WTC11 (cell line): ENCODE results near the gene UBE2M.

Source experiments
- SOX15 ChIP-seq: fragments of 250-450 bp; sonication (Bioruptor Pico); IDR thresholded peaks from 2 replicates; pipeline ENCODE4 v1.9.0; 2021; ENCODE audit warnings: mild to moderate bottlenecking
- TEAD1 ChIP-seq: sonication (generic); formaldehyde crosslinking; IDR thresholded peaks from 2 replicates; pipeline ENCODE4 v1.8.0; 2022; ENCODE audit warnings: mild to moderate bottlenecking, missing genetic modification reagents
- TF ChIP-seq, protein P1 (sequence below): fragments of 200-600 bp; IDR thresholded peaks from 2 replicates; pipeline ENCODE4 v1.8.0; 2022; ENCODE audit warnings: antibody characterized with exemption

DNA sequence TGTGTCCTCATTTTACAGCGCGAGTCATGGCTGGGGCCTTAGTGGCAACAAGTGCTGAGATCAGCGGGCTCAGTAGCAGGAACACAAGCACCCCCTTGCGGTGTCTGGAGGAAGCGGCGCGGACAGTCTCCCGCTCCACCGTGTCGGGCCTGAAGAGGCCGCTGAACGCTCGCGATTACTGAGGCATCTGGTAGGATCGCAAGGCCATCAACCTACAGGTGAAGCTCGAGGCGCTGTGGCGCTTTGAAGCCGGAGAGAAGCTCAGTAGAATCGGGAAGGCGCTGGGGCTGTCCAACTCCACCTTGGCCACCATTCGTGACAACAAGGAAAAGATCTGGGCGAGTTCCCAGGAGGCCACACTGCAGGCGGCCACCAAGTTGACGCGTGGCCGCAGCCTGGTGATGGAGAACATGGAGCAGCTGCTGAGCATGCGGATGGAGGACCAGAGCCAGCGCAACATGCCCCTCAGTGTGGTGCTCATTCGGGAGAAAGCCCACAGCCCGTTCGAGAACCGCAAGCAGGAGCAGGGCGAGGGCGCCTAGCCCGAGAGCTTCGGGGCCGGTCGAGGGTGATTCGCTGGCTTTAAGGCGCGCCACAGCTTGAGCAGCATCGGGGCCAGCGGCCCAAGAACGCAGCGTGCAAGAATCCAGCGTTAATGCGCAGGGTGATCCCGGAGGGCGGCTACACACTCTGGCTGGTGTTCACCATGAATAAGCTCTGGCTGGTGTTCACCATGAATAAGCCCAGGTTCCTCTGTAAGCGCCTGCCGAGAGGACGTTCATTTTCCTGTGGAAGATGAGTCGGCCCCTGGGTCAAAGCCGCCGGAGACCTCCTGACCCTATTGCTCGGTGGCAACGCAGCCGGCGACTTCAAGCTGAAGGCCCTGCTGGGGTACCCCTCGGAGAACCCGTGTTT lies 23.1 kb upstream of the UBE2M start:
- TF ChIP-seq TEAD1 (CRISPR knock-in tag) (0 out of 2 replicates have a peak, but pooled peaks have one; percentile 36), SOX15 (CRISPR knock-in tag) (no peak)
- TF ChIP-seq, protein P1, sequence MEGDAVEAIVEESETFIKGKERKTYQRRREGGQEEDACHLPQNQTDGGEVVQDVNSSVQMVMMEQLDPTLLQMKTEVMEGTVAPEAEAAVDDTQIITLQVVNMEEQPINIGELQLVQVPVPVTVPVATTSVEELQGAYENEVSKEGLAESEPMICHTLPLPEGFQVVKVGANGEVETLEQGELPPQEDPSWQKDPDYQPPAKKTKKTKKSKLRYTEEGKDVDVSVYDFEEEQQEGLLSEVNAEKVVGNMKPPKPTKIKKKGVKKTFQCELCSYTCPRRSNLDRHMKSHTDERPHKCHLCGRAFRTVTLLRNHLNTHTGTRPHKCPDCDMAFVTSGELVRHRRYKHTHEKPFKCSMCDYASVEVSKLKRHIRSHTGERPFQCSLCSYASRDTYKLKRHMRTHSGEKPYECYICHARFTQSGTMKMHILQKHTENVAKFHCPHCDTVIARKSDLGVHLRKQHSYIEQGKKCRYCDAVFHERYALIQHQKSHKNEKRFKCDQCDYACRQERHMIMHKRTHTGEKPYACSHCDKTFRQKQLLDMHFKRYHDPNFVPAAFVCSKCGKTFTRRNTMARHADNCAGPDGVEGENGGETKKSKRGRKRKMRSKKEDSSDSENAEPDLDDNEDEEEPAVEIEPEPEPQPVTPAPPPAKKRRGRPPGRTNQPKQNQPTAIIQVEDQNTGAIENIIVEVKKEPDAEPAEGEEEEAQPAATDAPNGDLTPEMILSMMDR: peak; percentile 90
